Memory B cell (primary cell): Measurements from ENCODE around the gene FAM53B.
"Not testable (repeated sequence)": the region's sequence is repeated elsewhere in the genome, so short reads cannot be mapped to it uniquely, and the experiment has no call there.

Experiments
- ATAC-seq: fragments of 150-1000 bp; cut with Tn5 transposase; 2 replicates; pipeline ENCODE4 v1.10.0; 2021; ENCODE audit warnings: low read depth, mild to moderate bottlenecking, moderate library complexity
- DNase-seq, 2 donors: peaks; one replicate each; pipeline ENCODE4 v3.0.0; 2022; ENCODE audit warnings: low spot score in 2 of 2
- H3K27ac Mint-ChIP-seq: one replicate; pipeline ENCODE4 v1.8.0; 2022; ENCODE audit warnings: mild to moderate bottlenecking, moderate library complexity, mixed read lengths
- H3K27me3 Mint-ChIP-seq: one replicate; pipeline ENCODE4 v1.8.0; 2022; ENCODE audit warnings: mixed read lengths
- H3K36me3 Mint-ChIP-seq: one replicate; pipeline ENCODE4 v1.8.0; 2022; ENCODE audit warnings: mild to moderate bottlenecking, mixed read lengths
- H3K4me1 Mint-ChIP-seq: one replicate; pipeline ENCODE4 v1.8.0; 2022; ENCODE audit warnings: mixed read lengths
- H3K4me3 Mint-ChIP-seq: one replicate; pipeline ENCODE4 v1.8.0; 2022; ENCODE audit warnings: mild to moderate bottlenecking, moderate library complexity, mixed read lengths
- H3K9me3 Mint-ChIP-seq: one replicate; pipeline ENCODE4 v1.8.0; 2022; ENCODE audit warnings: mixed read lengths

The FAM53B gene

DNA sequence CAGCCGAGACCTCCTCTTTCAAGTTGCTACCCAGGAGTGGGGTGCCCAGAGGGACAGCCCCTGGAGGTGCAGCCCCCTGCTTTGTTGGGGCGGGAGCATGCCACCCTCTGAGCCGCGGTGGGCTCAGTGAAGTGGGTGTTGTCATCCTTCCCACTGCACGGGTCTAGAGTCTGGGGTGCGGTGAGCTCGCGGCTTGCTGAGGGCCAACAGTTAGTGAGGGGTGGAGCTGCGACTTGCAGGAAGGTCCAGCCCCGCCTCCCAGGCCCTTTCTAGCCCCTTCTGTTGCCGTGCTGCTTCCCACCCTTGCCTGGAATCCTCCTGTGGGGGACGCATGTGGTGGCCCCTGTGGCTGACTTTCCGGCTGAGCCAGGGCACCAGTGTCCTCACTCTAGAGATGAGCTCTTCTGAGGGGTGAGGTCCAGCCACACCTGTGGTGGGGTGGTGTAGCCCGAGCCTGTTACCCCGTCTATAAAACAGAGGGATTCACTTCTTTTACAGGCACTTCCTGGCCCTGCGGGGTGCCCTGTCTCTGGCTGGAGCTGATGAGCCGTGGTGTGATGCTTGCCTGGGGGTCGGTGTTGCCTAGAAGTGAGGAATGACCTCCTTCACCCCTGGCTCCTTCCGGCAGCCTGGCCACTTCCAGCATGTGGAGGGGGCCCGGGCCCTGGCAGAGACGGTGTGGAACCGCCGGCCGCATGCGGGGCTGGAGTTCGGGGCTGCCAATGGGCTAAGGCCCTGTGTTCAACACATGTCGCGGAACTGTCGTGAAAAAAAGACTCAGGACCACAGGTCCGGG is 127.9 kb downstream of the FAM53B start:
- Mint-ChIP-seq H3K4me1 (peaks cover 52% of the 10 kb centered on the region), H3K36me3 (peaks cover 8% of the 10 kb centered on the region), H3K9me3 (no peaks in the 10 kb centered on the region), H3K27me3 (no peaks in the 10 kb centered on the region), H3K4me3 (no peak overlapping the region), H3K27ac (peak overlapping the region; percentile 87)
- DNase-seq = no peak
- ATAC-seq = no peak

DNA sequence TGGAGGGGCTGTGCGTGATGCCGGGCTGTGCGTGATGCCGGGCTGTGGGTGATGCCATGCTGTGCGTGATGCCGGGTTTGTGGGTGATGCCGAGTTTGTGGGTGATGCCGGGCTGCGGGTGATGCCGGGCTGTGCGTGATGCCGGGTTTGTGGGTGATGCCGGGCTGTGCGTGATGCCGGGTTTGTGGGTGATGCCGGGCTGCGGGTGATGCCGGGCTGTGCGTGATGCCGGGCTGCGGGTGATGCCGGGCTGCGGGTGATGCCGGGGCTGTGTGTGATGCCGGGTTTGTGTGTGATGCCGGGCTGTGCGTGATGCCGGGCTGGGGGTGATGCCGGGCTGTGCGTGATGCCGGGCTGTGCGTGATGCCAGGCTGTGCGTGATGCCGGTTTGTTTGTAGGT is 128.9 kb downstream of the FAM53B start:
- no peak for ATAC-seq
- peak overlapping the region; percentile 87 for H3K27ac Mint-ChIP-seq
- H3K4me3 Mint-ChIP-seq = no peak overlapping the region

GRCh38 chr10:124614003-124614659 is 130.0 kb downstream of the FAM53B start:
- DNase-seq (no peak), ATAC-seq (no peak)
- Mint-ChIP-seq H3K27ac (peak overlapping the region; percentile 87), H3K4me1 (peaks cover 45% of the 10 kb centered on the region), H3K9me3 (no peaks in the 10 kb centered on the region), H3K36me3 (peaks cover 8% of the 10 kb centered on the region), H3K27me3 (no peaks in the 10 kb centered on the region), H3K4me3 (peak overlapping the region; percentile 11)

More for the DNA sequence above, 128.9 kb downstream of the FAM53B start:
- Mint-ChIP-seq H3K27me3 (no peaks in the 10 kb centered on the region), H3K36me3 (peaks cover 8% of the 10 kb centered on the region), H3K4me1 (peaks cover 50% of the 10 kb centered on the region), H3K9me3 (no peaks in the 10 kb centered on the region)
- DNase-seq = no peak

- H3K36me3 Mint-ChIP-seq = peaks cover 8% of the 10 kb centered on the region
- ATAC-seq = peak; percentile 67
- H3K27me3 Mint-ChIP-seq = no peaks in the 10 kb centered on the region
- peak overlapping the region; percentile 42 for H3K4me3 Mint-ChIP-seq
- DNase-seq = no peak
- no peaks in the 10 kb centered on the region for H3K9me3 Mint-ChIP-seq
- H3K4me1 Mint-ChIP-seq = peaks cover 39% of the 10 kb centered on the region
- peak overlapping the region; percentile 87 for H3K27ac Mint-ChIP-seq
These were observed 131.3 kb downstream of the FAM53B start for GRCh38 chr10:124612611-124613498.

GRCh38 chr10:124611738-124612137 is 132.4 kb downstream of the FAM53B start:
- H3K9me3 Mint-ChIP-seq = no peaks in the 10 kb centered on the region
- H3K27ac Mint-ChIP-seq = peak overlapping the region; percentile 87
- no peaks in the 10 kb centered on the region for H3K27me3 Mint-ChIP-seq
- peak; percentile 45 for ATAC-seq
- peaks cover 8% of the 10 kb centered on the region for H3K36me3 Mint-ChIP-seq
- no peak for DNase-seq
- H3K4me1 Mint-ChIP-seq = peaks cover 37% of the 10 kb centered on the region
- peak overlapping the region; percentile 37 for H3K4me3 Mint-ChIP-seq

GRCh38 chr10:124610851-124611250 is 133.3 kb downstream of the FAM53B start:
- Mint-ChIP-seq H3K4me1 (peaks cover 34% of the 10 kb centered on the region), H3K27ac (peak overlapping the region; percentile 87)
- not testable (repeated sequence) for H3K4me3 Mint-ChIP-seq, ATAC-seq, DNase-seq, H3K9me3 Mint-ChIP-seq, H3K27me3 Mint-ChIP-seq, H3K36me3 Mint-ChIP-seq

- Mint-ChIP-seq H3K27ac (peak overlapping the region; percentile 31), H3K4me1 (peaks cover 38% of the 10 kb centered on the region)
- not testable (repeated sequence) for DNase-seq, H3K9me3 Mint-ChIP-seq, H3K27me3 Mint-ChIP-seq, H3K4me3 Mint-ChIP-seq, H3K36me3 Mint-ChIP-seq, ATAC-seq
These were observed 134.0 kb downstream of the FAM53B start for GRCh38 chr10:124610186-124610585.

- Mint-ChIP-seq H3K9me3 (no peaks in the 10 kb centered on the region), H3K36me3 (peaks cover under 1% of the 10 kb centered on the region), H3K4me3 (no peak overlapping the region), H3K27ac (peak overlapping the region; percentile 31), H3K4me1 (peaks cover 41% of the 10 kb centered on the region), H3K27me3 (no peaks in the 10 kb centered on the region)
- ATAC-seq (no peak), DNase-seq (no peak)
These were observed 134.5 kb downstream of the FAM53B start for GRCh38 chr10:124609698-124610097.

DNA sequence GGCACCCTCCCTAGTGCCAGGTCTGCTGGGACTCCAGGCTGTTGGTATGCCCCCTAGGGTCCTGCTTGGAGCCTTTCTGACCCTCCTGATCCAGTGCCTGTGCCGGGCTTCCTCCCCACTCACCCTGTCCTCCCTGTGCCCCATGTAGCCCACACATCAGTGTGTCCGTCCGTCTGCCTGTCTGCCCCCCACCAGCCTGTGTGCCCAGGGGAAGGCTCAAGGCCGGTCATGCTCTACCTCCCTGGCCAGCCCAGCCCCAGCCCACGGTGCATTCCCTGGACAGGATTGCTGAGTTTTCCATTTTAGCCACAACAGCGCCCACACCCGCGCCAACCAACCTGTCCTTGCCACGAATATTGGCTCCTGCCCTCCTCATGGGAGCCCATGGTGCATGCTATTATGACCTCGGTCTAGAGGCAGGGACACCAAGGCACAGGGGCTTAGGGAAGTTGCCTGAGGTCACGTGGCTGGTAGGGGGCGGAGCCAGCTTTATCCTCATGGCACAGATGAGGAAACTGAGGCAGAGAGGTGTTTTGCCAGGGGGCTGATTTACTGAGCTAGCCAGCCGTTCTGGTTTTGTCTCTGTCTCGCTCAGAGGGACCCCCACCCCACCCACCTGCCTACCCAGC is 136.0 kb downstream of the FAM53B start:
- H3K27ac Mint-ChIP-seq = peak overlapping the region; percentile 67
- no peak for ATAC-seq
- H3K27me3 Mint-ChIP-seq = no peaks in the 10 kb centered on the region
- no peak for DNase-seq
- H3K4me1 Mint-ChIP-seq = peaks cover 36% of the 10 kb centered on the region
- H3K4me3 Mint-ChIP-seq = no peak overlapping the region
- H3K36me3 Mint-ChIP-seq = no peaks in the 10 kb centered on the region
- H3K9me3 Mint-ChIP-seq = no peaks in the 10 kb centered on the region

- ATAC-seq = no peak
- peak overlapping the region; percentile 67 for H3K27ac Mint-ChIP-seq
- DNase-seq = no peak
- H3K4me3 Mint-ChIP-seq = no peak overlapping the region
- H3K36me3 Mint-ChIP-seq = no peaks in the 10 kb centered on the region
- H3K4me1 Mint-ChIP-seq = peaks cover 32% of the 10 kb centered on the region
- no peaks in the 10 kb centered on the region for H3K27me3 Mint-ChIP-seq
- no peaks in the 10 kb centered on the region for H3K9me3 Mint-ChIP-seq
These were observed 136.5 kb downstream of the FAM53B start for GRCh38 chr10:124607693-124608092.

DNA sequence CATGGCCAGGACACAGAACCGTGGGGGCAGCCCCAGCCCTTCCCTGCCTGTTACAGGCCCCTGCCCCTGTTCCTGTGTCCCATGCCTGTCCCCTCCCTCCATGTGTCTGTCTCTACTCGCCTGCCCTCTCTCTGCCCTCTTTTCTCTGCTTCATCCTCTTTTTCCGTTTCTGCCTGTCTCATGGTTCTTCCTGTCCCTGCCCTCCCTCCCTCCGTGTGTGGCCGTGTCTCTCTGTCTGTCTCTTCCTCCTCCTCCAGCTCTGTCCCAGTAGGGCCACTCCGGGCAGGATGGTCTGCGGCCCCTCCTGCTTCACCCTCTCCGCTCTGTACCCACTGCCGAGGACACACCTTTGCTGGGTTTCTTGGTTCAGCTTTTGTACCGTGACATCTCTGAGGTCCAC is 137.4 kb downstream of the FAM53B start:
- no peaks in the 10 kb centered on the region for H3K9me3 Mint-ChIP-seq
- peak overlapping the region; percentile 84 for H3K27ac Mint-ChIP-seq
- peak overlapping the region; percentile 60 for H3K4me3 Mint-ChIP-seq
- DNase-seq (no peak), ATAC-seq (no peak)
- no peaks in the 10 kb centered on the region for H3K36me3 Mint-ChIP-seq
- H3K4me1 Mint-ChIP-seq = peaks cover 29% of the 10 kb centered on the region
- H3K27me3 Mint-ChIP-seq = no peaks in the 10 kb centered on the region

- DNase-seq (no peak), ATAC-seq (no peak)
- Mint-ChIP-seq H3K36me3 (no peaks in the 10 kb centered on the region), H3K27ac (no peak overlapping the region), H3K27me3 (no peaks in the 10 kb centered on the region), H3K9me3 (no peaks in the 10 kb centered on the region), H3K4me3 (no peak overlapping the region), H3K4me1 (peaks cover 32% of the 10 kb centered on the region)
These were observed 138.0 kb downstream of the FAM53B start for GRCh38 chr10:124605856-124606812.

- peak overlapping the region; percentile 86 for H3K27ac Mint-ChIP-seq
- H3K9me3 Mint-ChIP-seq = no peaks in the 10 kb centered on the region
- DNase-seq (no peak), ATAC-seq (no peak)
- H3K27me3 Mint-ChIP-seq = no peaks in the 10 kb centered on the region
- peak overlapping the region; percentile 27 for H3K4me3 Mint-ChIP-seq
- no peaks in the 10 kb centered on the region for H3K36me3 Mint-ChIP-seq
- peaks cover 38% of the 10 kb centered on the region for H3K4me1 Mint-ChIP-seq
These were observed 138.7 kb downstream of the FAM53B start for GRCh38 chr10:124605481-124605855.
